HG02938 (cell line): ENCODE measurements around the gene OGFOD1.

Source experiments
- ATAC-seq: cut with Tn5 transposase; IDR thresholded peaks from one replicate; pipeline ENCODE4 v1.9.1; 2021; ENCODE audit warnings: mild to moderate bottlenecking, moderate library complexity; ENCODE audit not compliant: unreplicated experiment

Gene OGFOD1

GRCh38 chr16:56450986-56451752, at the start of gene OGFOD1, which contains the start of gene NUDT21:
Gene OGFOD1, plus strand, starts transcription at chr16:56451554. Its CDS starts 59 bp downstream, at chr16:56451613.
Gene NUDT21, minus strand, starts transcription at chr16:56451332. Its CDS starts 130 bp downstream, at chr16:56451202.
- ATAC-seq, result peak; percentile 98

GRCh38 chr16:56405977-56406672, 45.2 kb upstream of the OGFOD1 start:
- no peak for ATAC-seq

- no peak for ATAC-seq
Observed at GRCh38 chr16:56408379-56409098, 42.8 kb upstream of the OGFOD1 start.

DNA sequence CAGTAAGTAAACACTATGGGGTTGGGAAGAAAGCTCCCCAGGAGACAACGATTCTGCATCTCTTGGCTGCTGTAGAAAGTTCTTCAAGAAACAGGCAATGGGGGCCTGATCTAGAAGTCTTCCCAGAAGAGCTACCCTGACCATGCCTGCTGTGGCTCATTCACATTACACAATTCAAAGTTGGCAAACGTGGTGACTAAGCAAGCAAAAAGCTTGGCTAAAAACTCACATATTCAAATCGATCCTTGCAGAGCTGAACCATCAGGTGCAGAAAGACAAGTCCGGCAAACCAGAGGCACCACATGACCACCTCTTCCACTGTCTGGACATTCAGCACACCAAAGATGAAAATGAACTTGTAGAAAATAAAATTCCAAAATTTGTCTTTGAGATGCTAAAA, 42.2 kb upstream of the OGFOD1 start:
- ATAC-seq, result no peak

GRCh38 chr16:56411123-56411522, 40.2 kb upstream of the OGFOD1 start:
- no peak for ATAC-seq

- no peak for ATAC-seq
Observed at GRCh38 chr16:56411624-56412023, 39.7 kb upstream of the OGFOD1 start.

GRCh38 chr16:56413381-56413780, 38.0 kb upstream of the OGFOD1 start:
- ATAC-seq, result no peak

DNA sequence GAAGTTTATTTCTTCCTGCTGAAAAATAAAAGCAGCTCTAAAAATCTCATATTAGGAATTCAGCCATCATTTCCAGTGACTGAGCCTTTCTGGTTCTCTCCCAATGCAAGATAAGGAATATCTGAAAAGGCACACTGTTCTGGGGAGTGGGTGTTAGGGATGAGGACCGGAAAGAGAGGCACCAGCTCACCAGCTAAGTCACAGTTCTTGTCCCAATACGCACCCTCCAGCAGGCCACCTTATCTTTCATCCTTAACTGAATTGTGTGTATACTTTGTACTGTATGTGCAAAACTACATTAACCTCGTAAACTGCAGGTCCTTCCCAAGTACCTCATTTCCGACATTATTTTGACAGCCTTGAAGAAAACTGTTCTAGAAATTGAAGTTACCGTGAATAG, 37.0 kb upstream of the OGFOD1 start:
- no peak for ATAC-seq

DNA sequence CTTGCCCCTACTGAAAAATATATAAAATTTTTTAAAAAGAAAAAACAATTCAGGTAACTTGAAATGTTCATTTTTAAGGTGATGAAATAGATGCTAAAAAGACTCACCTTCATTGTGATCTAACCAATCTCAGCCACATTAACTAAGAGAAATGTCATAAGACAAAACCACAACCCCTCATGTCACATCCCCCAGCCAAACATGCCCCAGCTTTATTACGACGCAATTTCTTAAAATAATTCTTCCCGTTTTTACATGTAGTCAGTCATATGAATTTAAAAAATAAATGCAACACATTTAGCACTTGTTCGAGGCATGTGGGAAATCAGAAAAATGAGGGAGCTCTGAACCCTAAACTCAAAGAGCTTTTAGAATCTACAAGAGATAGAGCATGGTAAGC, 35.5 kb upstream of the OGFOD1 start:
- no peak for ATAC-seq

GRCh38 chr16:56417138-56417537, 34.2 kb upstream of the OGFOD1 start:
- no peak for ATAC-seq

DNA sequence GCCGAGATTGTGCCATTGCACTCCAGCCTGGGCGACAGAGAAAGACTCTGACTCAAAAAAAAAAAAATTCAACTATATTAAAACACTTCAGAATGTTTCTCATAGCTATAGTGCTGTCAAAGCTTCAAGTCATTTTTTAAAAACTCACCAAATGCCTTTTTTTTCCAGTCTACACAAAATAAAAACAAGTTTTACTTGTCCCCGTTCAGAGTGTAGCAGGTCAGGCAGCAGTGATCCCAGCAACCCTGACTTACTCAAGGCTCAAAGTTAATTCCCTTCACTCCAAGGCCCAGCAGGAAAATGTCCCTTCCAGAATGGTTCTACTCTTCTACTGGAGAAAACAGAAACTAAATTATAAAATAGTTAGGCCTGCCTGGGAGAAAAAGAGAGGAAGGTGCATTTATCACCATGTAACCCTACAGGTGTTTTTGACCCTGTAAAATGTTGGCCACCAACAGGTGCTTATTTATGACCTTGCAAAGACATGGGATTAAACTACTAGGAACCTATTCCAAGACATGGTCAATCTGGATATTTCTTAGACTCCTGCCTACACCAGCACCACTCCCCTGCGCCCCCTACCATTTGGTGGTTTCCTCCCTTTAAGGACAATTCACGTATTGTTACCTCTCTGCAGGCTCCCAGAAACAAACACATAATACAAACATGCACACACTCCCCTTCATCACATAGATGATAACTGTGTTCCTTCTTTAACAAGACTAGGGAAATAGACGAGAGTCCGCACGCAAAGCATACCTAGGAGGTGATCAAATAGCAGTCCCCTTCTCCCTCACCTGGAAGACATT, 31.4 kb upstream of the OGFOD1 start:
- ATAC-seq, result no peak

DNA sequence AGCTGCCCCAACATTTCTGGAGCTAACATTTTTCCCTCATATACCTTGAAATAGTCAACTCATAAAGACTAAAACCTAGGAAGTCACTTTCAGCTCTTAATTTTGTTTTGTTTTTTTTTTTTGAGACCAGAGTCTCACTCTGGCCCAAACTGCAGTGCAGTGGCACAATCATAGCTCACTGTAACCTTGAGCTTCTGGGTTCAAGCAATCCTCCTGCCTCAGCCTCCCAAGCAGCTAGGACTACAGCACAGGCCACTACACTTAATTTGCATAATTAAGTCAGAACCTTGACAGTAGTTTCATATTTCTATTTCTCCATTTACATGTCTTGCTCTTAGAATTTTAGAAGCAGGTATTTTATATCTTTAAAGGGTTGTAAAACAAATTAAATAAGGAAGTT, 30.7 kb upstream of the OGFOD1 start:
- no peak for ATAC-seq

GRCh38 chr16:56421313-56421712, 30.0 kb upstream of the OGFOD1 start:
- no peak for ATAC-seq

DNA sequence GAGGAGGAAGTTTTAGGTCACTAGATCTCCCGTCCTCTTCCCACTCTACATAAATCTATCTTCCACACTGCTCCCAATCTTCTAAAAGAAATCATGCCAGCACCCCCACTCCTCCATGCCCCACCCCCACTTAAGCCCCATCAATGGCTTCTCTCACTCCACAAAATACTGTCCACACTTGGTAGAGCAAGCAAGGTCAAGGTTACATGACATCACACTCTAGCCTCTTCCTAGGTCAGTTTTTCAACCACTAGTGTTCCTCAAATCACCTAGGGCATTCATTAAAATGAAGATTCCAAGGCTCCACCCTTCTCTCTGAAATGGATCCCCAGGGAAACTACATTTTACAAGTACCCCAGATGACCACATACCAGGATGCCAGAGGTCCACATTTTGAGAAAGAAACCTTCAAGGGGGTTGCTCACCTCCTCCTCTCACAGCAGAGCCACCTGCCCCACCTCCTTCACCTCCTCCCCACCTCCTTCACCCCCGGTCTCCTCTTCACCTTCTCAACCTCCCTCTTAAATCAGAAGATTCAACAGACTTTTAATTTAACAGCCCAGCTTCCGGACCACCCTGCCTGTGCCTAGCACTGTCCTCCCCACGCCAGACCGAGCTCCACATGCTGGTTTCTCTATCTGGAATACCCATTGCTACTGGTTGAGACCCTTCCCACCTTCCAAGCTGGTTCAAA, 29.2 kb upstream of the OGFOD1 start:
- no peak for ATAC-seq

GRCh38 chr16:56422896-56423441, 28.4 kb upstream of the OGFOD1 start:
- ATAC-seq, result no peak

- ATAC-seq, result no peak
Observed at GRCh38 chr16:56423584-56424403, 27.6 kb upstream of the OGFOD1 start.

DNA sequence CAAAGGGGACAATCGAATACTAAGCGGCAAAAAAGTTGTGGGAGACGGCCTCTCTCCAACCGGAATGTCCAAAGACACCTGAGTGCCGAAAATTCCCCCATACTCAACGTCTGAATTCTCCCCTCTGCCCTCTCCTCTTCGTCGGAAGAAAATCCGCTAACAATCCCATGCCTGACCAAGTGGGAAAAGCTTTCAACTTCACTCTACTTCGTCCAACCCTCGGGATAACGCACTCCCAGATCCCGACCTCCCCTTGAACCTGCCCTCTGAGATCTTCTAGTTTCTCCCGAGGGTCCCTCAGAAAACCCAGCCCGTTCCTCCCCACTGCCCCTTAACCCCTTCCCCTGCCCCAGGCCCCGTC, 27.0 kb upstream of the OGFOD1 start:
- no peak for ATAC-seq

- ATAC-seq, result peak; percentile 20
Observed at GRCh38 chr16:56424791-56425438, 26.4 kb upstream of the OGFOD1 start.

DNA sequence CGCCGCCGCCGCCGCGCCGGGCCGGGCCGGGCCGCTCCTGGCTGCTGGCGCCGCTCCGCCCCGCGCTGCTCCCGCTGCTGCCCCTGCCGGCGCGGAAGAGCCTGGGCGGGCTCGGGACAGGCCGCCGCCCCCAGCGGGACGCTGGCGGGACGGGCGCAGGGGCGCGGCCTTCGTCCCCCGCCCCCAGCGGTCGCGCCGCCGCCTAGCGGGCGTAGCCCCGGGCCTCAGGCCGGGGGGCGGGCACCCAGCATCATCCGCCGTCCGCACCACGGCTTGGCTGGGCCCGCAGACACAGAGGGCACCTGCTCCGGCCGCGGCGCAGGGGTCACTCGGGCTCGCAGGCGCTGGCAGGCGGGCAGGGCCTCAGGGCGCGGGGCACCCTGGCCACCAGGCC, 25.9 kb upstream of the OGFOD1 start, which contains the start of gene AMFR:
Gene AMFR, minus strand, starts transcription at position 107 of the 394 bp plus-strand sequence. CDS start 218 bp downstream, outside the sequence.
- ATAC-seq, result peak; percentile 59
